ENCODE results near the gene COL8A1.

- TF ChIP-seq CTCF (IDR thresholded peaks at IDR 0.05): no peak
- no peak for TF ChIP-seq POLR2A (IDR thresholded peaks at IDR 0.05)
Observed at GRCh38 chr3:99706410-99706809, 68.0 kb downstream of the COL8A1 start.
